Nephron (organoid): ENCODE results near the gene GALNT8.
A peak's percentile ranks its signal among the peaks of the same experiment; 100 is the strongest.

ENCODE experiments used
- H3K27ac Mint-ChIP-seq, 3 experiments: 2 replicates each; pipeline ENCODE4 v1.8.0; 2020; ENCODE audit warnings: mixed read lengths in 3 of 3, mild to moderate bottlenecking in 2 of 3, moderate library complexity in 1 of 3
- H3K27me3 Mint-ChIP-seq: 2 replicates; pipeline ENCODE4 v1.8.0; 2021; ENCODE audit warnings: low read depth, mild to moderate bottlenecking, moderate library complexity, mixed read lengths
- H3K36me3 Mint-ChIP-seq: 2 replicates; pipeline ENCODE4 v1.8.0; 2020; ENCODE audit warnings: low read depth, mixed read lengths
- H3K4me1 Mint-ChIP-seq: 2 replicates; pipeline ENCODE4 v1.8.0; 2020; ENCODE audit warnings: mixed read lengths
- H3K4me3 Mint-ChIP-seq, 3 experiments: 2 replicates each; pipeline ENCODE4 v1.8.0; 2020; ENCODE audit warnings: mild to moderate bottlenecking in 3 of 3, mixed read lengths in 3 of 3, moderate library complexity in 2 of 3
- H3K9me3 Mint-ChIP-seq: 2 replicates; pipeline ENCODE4 v1.8.0; 2020; ENCODE audit warnings: mixed read lengths
- CTCF ChIP-seq, 3 experiments: fragments of 200-600 bp; sonication (generic); IDR thresholded peaks; one replicate each; pipeline ENCODE4 v1.5.0; 2021; ENCODE audit warnings: antibody characterized with exemption in 3 of 3; ENCODE audit not compliant: unreplicated experiment in 3 of 3

The GALNT8 gene

GRCh38 chr12:4796216-4796615, 76.0 kb downstream of the GALNT8 start:
- Mint-ChIP-seq H3K4me3 (no peak overlapping the region), H3K9me3 (peaks cover 8% of the 10 kb centered on the region), H3K27me3 (peaks cover 76% of the 10 kb centered on the region), H3K36me3 (peaks cover 11% of the 10 kb centered on the region), H3K4me1 (peaks cover 16% of the 10 kb centered on the region), H3K27ac (no peak overlapping the region)
- TF ChIP-seq CTCF (IDR thresholded peaks at IDR 0.05; ENCODE audit: unreplicated experiment in 3 of 3): no peak

GRCh38 chr12:4796694-4797482, 76.7 kb downstream of the GALNT8 start:
- H3K9me3 Mint-ChIP-seq: peaks cover 4% of the 10 kb centered on the region
- H3K4me3 Mint-ChIP-seq: peak overlapping the region in 1 of 3 experiments; percentile 37
- peaks cover 16% of the 10 kb centered on the region for H3K4me1 Mint-ChIP-seq

GRCh38 chr12:4800555-4800954, 80.4 kb downstream of the GALNT8 start:
- H3K4me1 Mint-ChIP-seq: peaks cover 16% of the 10 kb centered on the region
- no peak for TF ChIP-seq CTCF (IDR thresholded peaks at IDR 0.05; ENCODE audit: unreplicated experiment in 3 of 3)
- no peak overlapping the region for H3K27ac Mint-ChIP-seq
- H3K36me3 Mint-ChIP-seq: peaks cover 9% of the 10 kb centered on the region
- no peak overlapping the region for H3K4me3 Mint-ChIP-seq
- peaks cover 82% of the 10 kb centered on the region for H3K27me3 Mint-ChIP-seq
- no peaks in the 10 kb centered on the region for H3K9me3 Mint-ChIP-seq

More at GRCh38 chr12:4796694-4797482, 76.7 kb downstream of the GALNT8 start:
- Mint-ChIP-seq H3K27ac (peak overlapping the region in 1 of 3 experiments; percentile 32), H3K36me3 (peaks cover 5% of the 10 kb centered on the region), H3K27me3 (peaks cover 80% of the 10 kb centered on the region)
- no peak for TF ChIP-seq CTCF (IDR thresholded peaks at IDR 0.05; ENCODE audit: unreplicated experiment in 3 of 3)

- no peak for TF ChIP-seq CTCF (IDR thresholded peaks at IDR 0.05; ENCODE audit: unreplicated experiment in 3 of 3)
- no peak overlapping the region for H3K4me3 Mint-ChIP-seq
- peaks cover 9% of the 10 kb centered on the region for H3K36me3 Mint-ChIP-seq
- no peaks in the 10 kb centered on the region for H3K9me3 Mint-ChIP-seq
- H3K4me1 Mint-ChIP-seq: no peaks in the 10 kb centered on the region
- no peak overlapping the region for H3K27ac Mint-ChIP-seq
- H3K27me3 Mint-ChIP-seq: peaks cover 79% of the 10 kb centered on the region
Observed at GRCh38 chr12:4802841-4803240, 82.6 kb downstream of the GALNT8 start.

- H3K36me3 Mint-ChIP-seq: peaks cover 15% of the 10 kb centered on the region
- no peak overlapping the region for H3K4me3 Mint-ChIP-seq
- no peaks in the 10 kb centered on the region for H3K9me3 Mint-ChIP-seq
- peaks cover 10% of the 10 kb centered on the region for H3K4me1 Mint-ChIP-seq
- H3K27me3 Mint-ChIP-seq: peaks cover 84% of the 10 kb centered on the region
- TF ChIP-seq CTCF (IDR thresholded peaks at IDR 0.05; ENCODE audit: unreplicated experiment in 3 of 3): no peak
- no peak overlapping the region for H3K27ac Mint-ChIP-seq
Observed at GRCh38 chr12:4806439-4807115, 86.4 kb downstream of the GALNT8 start.
